PFSK-1 (cell line): ENCODE results near the gene ARHGEF12.

ENCODE experiments used
- FOXP2 ChIP-seq: optimal IDR thresholded peaks from 2 replicates; pipeline ENCODE3; 2011; ENCODE audit warnings: borderline replicate concordance, control low read depth, inconsistent platforms; ENCODE audit not compliant: insufficient read depth; ENCODE audit errors: extremely low read length, extremely low read depth
- POLR2AphosphoS5 ChIP-seq: IDR thresholded peaks from 2 replicates; pipeline ENCODE4 v1.6.1; 2012; ENCODE audit warnings: low read depth, mild to moderate bottlenecking, control low read depth, low read length, moderate library complexity
- SIN3A ChIP-seq: IDR thresholded peaks from 2 replicates; pipeline ENCODE4 v1.6.1; 2012; ENCODE audit warnings: mild to moderate bottlenecking, low read length, moderate library complexity, borderline replicate concordance; ENCODE audit not compliant: insufficient read depth
- TAF1 ChIP-seq: IDR thresholded peaks from 2 replicates; pipeline ENCODE4 v1.6.1; 2012; ENCODE audit warnings: low read length, control low read depth, borderline replicate concordance; ENCODE audit not compliant: insufficient read depth
- TF ChIP-seq, protein P1 (sequence below), 2 experiments: IDR thresholded peaks; 2 replicates each; pipeline versions ENCODE4 v1.6.1 to v1.8.0; 2011 to 2012; ENCODE audit warnings: low read depth in 2 of 2, low read length in 2 of 2, control low read depth in 1 of 2, inconsistent platforms in 1 of 2, mild to moderate bottlenecking in 1 of 2, moderate library complexity in 1 of 2; ENCODE audit not compliant: insufficient read depth in 1 of 2

The ARHGEF12 gene

DNA sequence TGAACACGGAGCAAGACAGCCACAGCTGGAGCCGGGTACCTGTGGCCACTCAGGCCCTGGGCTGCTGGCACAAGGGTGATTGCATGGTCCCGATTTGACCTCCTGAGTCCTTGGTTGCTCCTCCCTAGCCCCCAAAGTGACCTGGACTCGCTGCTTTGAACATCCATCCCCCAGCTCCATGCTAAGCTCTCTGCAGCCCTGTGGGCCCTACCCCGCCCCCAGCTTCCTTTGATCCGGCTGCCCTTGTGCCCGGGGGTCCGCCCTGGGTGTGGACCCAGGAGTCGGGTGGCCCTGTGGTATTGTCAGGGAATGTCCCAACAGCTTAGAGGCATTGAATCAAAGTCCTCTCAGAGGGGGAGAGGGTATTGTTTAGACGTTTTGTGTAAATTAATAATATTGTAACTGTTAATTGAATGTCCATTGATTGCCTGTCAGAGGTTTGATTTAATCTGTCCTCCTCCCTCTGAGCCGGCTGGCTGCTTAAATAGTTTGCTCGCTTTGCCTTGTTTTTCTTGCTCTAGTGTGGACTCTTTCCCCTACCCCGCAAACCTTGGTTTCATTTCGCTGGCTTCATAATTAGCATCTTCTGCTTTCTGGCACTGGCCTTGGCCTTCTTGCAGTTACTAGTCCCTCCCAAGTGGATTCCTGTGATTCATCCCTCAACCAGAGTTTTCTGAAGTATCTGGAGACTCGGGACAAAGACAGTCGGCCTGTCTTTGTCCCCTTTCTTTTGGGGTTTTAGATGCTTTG is 196.0 kb downstream of the ARHGEF12 start:
- no peak for TF ChIP-seq FOXP2

GRCh38 chr11:120532832-120533196 is 196.6 kb downstream of the ARHGEF12 start:
- TF ChIP-seq, protein P1, sequence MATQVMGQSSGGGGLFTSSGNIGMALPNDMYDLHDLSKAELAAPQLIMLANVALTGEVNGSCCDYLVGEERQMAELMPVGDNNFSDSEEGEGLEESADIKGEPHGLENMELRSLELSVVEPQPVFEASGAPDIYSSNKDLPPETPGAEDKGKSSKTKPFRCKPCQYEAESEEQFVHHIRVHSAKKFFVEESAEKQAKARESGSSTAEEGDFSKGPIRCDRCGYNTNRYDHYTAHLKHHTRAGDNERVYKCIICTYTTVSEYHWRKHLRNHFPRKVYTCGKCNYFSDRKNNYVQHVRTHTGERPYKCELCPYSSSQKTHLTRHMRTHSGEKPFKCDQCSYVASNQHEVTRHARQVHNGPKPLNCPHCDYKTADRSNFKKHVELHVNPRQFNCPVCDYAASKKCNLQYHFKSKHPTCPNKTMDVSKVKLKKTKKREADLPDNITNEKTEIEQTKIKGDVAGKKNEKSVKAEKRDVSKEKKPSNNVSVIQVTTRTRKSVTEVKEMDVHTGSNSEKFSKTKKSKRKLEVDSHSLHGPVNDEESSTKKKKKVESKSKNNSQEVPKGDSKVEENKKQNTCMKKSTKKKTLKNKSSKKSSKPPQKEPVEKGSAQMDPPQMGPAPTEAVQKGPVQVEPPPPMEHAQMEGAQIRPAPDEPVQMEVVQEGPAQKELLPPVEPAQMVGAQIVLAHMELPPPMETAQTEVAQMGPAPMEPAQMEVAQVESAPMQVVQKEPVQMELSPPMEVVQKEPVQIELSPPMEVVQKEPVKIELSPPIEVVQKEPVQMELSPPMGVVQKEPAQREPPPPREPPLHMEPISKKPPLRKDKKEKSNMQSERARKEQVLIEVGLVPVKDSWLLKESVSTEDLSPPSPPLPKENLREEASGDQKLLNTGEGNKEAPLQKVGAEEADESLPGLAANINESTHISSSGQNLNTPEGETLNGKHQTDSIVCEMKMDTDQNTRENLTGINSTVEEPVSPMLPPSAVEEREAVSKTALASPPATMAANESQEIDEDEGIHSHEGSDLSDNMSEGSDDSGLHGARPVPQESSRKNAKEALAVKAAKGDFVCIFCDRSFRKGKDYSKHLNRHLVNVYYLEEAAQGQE (IDR thresholded peaks at IDR 0.05; ENCODE audit: insufficient read depth in 1 of 2, low read depth in 2 of 2, low read length in 2 of 2) = no peak
- TF ChIP-seq SIN3A = no peak
- TF ChIP-seq TAF1 = no peak
- TF ChIP-seq POLR2AphosphoS5 = no peak
- TF ChIP-seq FOXP2 = no peak

DNA sequence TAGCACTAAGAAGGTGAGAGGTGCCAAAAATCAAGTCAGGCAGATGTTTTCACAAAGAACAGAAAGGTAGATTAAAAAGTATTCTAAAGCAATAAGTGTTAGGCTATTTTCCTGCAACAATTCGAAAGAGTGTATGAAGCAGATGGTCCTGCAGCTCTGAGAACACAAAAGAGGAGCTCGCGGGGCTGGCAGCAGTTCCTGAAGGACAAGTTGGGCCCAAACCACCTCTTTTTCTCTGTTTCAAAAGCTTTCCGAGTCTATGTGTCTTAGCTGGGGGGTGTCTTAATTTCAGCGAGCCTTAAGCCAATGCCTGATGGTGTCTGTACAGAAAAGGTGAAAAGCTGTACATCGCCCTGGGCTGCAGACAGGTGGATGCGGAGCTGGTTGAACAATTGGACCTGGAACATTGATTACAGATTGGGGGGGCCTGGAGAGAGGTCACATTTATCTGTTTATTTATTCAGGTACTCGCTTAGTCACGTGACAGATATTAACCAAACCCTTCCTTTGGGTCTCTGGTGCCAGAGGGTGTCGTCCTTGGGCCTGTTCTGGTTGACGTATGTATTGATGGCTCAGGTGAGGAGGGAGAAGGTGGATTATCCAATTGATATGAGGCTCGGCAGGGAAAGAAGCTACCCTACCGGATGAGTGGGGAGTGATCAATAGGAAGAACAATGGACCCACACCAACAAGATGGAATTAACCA is 200.0 kb downstream of the ARHGEF12 start:
- TF ChIP-seq SIN3A = no peak
- no peak for TF ChIP-seq TAF1

- TF ChIP-seq, protein P1 (IDR thresholded peaks at IDR 0.05; ENCODE audit: insufficient read depth in 1 of 2, low read depth in 2 of 2, low read length in 2 of 2) = no peak
- no peak for TF ChIP-seq TAF1
- no peak for TF ChIP-seq FOXP2
- TF ChIP-seq SIN3A = no peak
- TF ChIP-seq POLR2AphosphoS5 = no peak
Measured at GRCh38 chr11:120536797-120537169, 200.6 kb downstream of the ARHGEF12 start.

DNA sequence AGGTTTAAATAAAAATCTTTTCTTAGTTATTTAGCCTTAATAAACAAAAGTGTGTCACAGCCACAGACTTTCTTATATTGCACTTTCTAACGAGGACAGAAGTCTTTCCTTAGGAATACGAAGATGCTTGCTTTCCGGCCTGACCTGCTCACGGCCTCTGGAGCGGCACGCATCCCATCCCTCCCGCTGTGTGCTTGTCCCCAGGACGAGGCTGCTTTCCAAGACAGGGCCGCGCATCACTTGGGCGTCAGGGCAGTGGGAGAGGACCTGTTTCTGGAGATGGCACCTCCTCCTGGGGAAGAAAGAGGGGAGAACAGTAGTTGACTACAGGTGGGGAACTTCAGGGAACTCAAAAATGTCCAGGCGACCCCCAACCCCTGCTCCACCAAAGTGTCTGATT is 201.8 kb downstream of the ARHGEF12 start:
- TF ChIP-seq, protein P1 (IDR thresholded peaks at IDR 0.05; ENCODE audit: insufficient read depth in 1 of 2, low read depth in 2 of 2, low read length in 2 of 2) = no peak
- TF ChIP-seq FOXP2 = no peak
- no peak for TF ChIP-seq POLR2AphosphoS5
- no peak for TF ChIP-seq TAF1
- no peak for TF ChIP-seq SIN3A

DNA sequence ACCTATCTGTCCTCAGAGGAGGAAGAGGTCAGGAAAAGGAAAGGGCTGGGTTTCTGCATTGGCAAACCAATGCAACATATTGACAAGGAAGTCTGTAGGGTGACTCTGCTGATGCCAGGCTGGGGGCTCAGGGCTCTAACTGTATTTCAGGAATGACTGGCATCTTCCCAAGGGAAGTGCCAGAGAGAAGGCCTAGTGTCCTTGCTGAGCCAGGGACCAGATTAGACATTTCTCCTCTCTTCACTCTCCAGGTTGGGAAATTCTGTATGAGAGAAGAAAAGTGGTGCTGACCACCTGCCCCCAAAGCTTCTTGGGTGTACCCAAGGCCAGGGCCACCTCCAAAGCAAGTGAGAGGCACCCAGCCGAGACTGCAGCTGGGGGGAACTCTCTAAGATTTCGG is 202.5 kb downstream of the ARHGEF12 start:
- TF ChIP-seq TAF1 = no peak
- no peak for TF ChIP-seq FOXP2
- no peak for TF ChIP-seq POLR2AphosphoS5
- TF ChIP-seq SIN3A = no peak
- TF ChIP-seq, protein P1 (IDR thresholded peaks at IDR 0.05; ENCODE audit: insufficient read depth in 1 of 2, low read depth in 2 of 2, low read length in 2 of 2) = no peak
